ENCODE measurements around the gene WDR36. TPM values are rescaled to one million over a fixed set of nuclear protein-coding genes. Genes with fewer than 3 reads are reported as not detected.

Gene WDR36
- 10 to 100 TPM; 22.0 to 22.4 TPM for total RNA-seq
- 13.6 TPM for polyA plus RNA-seq (2013, experiment 1 of 2)
- 14.1 TPM for polyA plus RNA-seq (2013, experiment 2 of 2)
- total RNA-seq, result 54.3 to 469 (median 117) reads per million in 172 experiments

DNA sequence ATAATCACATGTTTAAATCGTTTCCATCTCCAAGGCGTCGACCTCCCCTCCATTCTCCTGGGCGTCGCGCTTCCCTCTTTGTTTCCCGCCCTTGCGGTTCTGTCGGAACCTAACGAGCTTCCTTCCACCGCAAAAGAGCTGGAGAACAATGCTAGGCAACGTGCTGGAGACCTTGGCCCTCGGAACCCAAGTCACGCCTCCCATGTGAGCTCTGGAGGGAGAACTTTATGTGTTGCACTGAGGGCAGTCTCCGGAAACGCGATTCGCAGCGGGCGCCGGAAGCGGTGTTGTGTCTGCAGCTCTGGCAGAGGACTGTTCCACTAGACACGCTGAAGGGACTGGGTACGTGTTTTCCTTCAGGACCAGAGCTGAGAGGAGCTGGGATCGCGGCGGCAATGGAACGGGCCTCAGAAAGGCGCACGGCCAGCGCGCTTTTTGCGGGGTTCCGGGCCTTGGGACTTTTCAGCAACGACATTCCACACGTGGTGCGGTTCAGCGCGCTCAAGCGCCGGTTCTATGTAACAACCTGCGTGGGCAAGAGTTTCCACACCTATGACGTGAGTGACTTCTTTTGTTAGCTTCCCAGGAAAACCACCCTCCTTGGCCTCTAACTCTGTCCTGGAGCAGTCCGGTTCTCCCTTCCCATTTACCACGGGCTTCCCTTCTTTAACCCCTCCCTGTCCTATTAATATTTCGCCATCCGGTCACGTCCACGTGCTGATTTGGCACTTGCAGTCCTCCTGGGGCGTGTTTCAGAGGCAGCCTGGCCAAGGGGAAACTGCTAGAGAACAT lies at the start of gene WDR36:
Gene WDR36, plus strand, starts transcription at position 287 of the 792 bp plus-strand sequence. Its CDS starts 109 bp downstream, at position 396.
- CTCF ChIA-PET, result interaction anchor here (1.0 kb wide), 1 partner anchor 351 kb away, joined by 4 read pairs; no protein-coding TSS in a partner anchor
- TF ChIP-seq, protein P1, sequence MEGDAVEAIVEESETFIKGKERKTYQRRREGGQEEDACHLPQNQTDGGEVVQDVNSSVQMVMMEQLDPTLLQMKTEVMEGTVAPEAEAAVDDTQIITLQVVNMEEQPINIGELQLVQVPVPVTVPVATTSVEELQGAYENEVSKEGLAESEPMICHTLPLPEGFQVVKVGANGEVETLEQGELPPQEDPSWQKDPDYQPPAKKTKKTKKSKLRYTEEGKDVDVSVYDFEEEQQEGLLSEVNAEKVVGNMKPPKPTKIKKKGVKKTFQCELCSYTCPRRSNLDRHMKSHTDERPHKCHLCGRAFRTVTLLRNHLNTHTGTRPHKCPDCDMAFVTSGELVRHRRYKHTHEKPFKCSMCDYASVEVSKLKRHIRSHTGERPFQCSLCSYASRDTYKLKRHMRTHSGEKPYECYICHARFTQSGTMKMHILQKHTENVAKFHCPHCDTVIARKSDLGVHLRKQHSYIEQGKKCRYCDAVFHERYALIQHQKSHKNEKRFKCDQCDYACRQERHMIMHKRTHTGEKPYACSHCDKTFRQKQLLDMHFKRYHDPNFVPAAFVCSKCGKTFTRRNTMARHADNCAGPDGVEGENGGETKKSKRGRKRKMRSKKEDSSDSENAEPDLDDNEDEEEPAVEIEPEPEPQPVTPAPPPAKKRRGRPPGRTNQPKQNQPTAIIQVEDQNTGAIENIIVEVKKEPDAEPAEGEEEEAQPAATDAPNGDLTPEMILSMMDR (IDR thresholded peaks at IDR 0.05), result no peak
- Histone ChIP-seq H3K27ac (ENCODE audit: low read depth in 1 of 2, low read length in 2 of 2) (peak within 1 kb of the TSS; percentile 68 to 85), H3K4me3 (ENCODE audit: low read length) (peak within 1 kb of the TSS; percentile 89), H3K27me3 (ENCODE audit: control insufficient read depth in 1 of 2, insufficient read depth in 2 of 2, low read length in 2 of 2) (no peaks in the 10 kb centered on the region), H3K9me3 (ENCODE audit: control insufficient read depth in 1 of 2, insufficient read depth in 1 of 2, low read length in 2 of 2) (no peaks in the 10 kb centered on the region), H3K36me3 (ENCODE audit: insufficient read depth, low read length) (peaks cover 16% of the 10 kb centered on the region), H3K4me1 (ENCODE audit: insufficient read depth, low read length) (peaks cover 9% of the 10 kb centered on the region)
- peak; percentile 93 for ATAC-seq (ENCODE audit: poor library complexity)
- H3K36me3 Mint-ChIP-seq (ENCODE audit: low read depth), result peaks cover 51% of the 10 kb centered on the region
- DNase-seq, result peak; percentile 78 to 93 (median 86)
- peaks cover 9% of the 10 kb centered on the region for H3K27me3 Mint-ChIP-seq
- H3K27ac Mint-ChIP-seq, result peak within 1 kb of the TSS; percentile 94
- peaks cover 2% of the 10 kb centered on the region for H3K9me3 Mint-ChIP-seq
- H3K4me1 Mint-ChIP-seq (ENCODE audit: low read depth), result peaks cover 41% of the 10 kb centered on the region
- intact Hi-C loops (cut with DNase I, micrococcal nuclease), result loop anchor here (2.0 to 10.0 kb wide), 6 partner anchors 133 to 1677 kb away; partner anchors contain the start of genes CAMK4 (in 1 of the 2) and SLC25A46 (in 1 of the 2)
- H3K4me3 Mint-ChIP-seq, result peak within 1 kb of the TSS; percentile 90
- POLR2A ChIA-PET, result interaction anchor here (0.6 to 1.5 kb wide), 7 partner anchors 12 to 1068 kb away, joined by 3 to 9 read pairs (median 7); partner anchors contain the start of genes CAMK4 and SLC25A46

DNA sequence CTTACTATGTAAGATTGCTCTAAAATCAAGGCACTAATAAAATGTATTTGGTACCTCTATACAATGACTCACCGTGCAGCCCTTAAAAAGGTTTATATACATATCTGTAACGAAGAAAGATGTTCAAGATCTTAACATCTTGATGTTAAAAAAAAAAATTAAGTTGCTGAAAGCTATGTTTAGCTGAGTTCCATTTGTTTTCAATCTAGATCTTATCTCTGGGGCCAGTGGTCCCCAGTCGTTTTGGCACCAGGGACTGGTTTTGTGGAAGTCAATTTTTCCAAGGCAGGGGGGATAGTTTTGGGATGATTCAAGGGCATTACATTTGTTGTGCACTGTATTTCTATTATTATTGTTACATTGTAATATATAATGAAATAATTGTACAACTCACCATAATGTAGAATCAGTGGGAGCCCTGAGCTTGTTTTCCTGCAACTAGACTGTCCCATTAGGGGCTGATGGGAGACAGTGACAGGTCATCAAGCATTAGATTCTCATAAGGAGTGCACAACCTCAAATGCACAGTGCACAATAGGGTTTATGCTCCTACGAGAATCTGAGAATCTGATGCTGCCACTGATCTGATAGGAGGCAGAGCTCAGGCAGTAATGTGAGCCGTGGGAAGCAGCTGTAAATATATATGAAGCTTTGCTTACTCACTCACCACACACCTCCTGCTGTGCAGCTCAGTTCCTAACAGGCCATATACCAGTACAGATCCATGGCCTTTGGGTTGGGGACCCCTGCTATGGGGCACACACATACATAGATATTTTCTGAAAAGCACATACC lies 48.2 kb upstream of the WDR36 start:
- no peak overlapping the region for H3K27ac Mint-ChIP-seq
- TF ChIP-seq, protein P1 (IDR thresholded peaks at IDR 0.05), result no peak
- DNase-seq, result no peak

DNA sequence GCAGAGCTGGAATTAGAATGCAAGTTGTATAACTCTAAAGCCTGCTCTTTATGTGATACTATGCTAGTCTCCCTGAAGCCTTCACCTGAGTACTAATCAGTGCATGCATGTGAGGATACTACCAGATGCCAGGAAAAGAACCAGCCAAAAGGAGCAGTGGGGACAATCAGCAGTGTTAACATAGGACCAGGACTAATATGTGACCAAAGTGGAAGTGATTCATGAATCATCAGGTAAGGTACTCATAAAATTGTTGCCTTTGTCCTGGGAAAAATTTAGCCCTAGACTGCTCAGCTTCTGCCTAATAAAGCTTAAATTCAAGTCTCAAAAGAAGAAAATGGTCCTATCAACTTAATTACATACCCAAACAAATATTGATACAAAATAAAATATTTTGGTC lies 34.1 kb upstream of the WDR36 start:
- no peak overlapping the region for H3K4me3 ChIP-seq (ENCODE audit: low read length)
- H3K27me3 ChIP-seq (ENCODE audit: control insufficient read depth in 1 of 2, insufficient read depth in 2 of 2, low read length in 2 of 2), result peaks cover 8 to 18% of the 10 kb centered on the region in 2 experiments
- no peaks in the 10 kb centered on the region for H3K9me3 ChIP-seq (ENCODE audit: control insufficient read depth in 1 of 2, insufficient read depth in 1 of 2, low read length in 2 of 2)
- Mint-ChIP-seq H3K4me1 (ENCODE audit: low read depth) (no peaks in the 10 kb centered on the region), H3K27ac (no peak overlapping the region), H3K9me3 (peaks cover 8% of the 10 kb centered on the region), H3K27me3 (peaks cover 72% of the 10 kb centered on the region), H3K4me3 (no peak overlapping the region), H3K36me3 (ENCODE audit: low read depth) (no peaks in the 10 kb centered on the region)
- H3K4me1 ChIP-seq (ENCODE audit: insufficient read depth, low read length), result no peaks in the 10 kb centered on the region
- no peaks in the 10 kb centered on the region for H3K36me3 ChIP-seq (ENCODE audit: insufficient read depth, low read length)
- DNase-seq, result no peak
- intact Hi-C loops (cut with DNase I, micrococcal nuclease), result no loop called here
- ChIA-PET CTCF (no interaction called here), POLR2A (no interaction called here)
- H3K27ac ChIP-seq (ENCODE audit: low read depth in 1 of 2, low read length in 2 of 2), result no peak overlapping the region
- TF ChIP-seq, protein P1 (IDR thresholded peaks at IDR 0.05), result no peak
- ATAC-seq (ENCODE audit: poor library complexity), result no peak

More for the DNA sequence above, 48.2 kb upstream of the WDR36 start:
- intact Hi-C loops (cut with DNase I, micrococcal nuclease), result no loop called here
- H3K27me3 ChIP-seq (ENCODE audit: control insufficient read depth in 1 of 2, insufficient read depth in 2 of 2, low read length in 2 of 2), result peaks cover 0 to 6% of the 10 kb centered on the region in 2 experiments
- peaks cover 3% of the 10 kb centered on the region for H3K9me3 Mint-ChIP-seq
- H3K36me3 Mint-ChIP-seq (ENCODE audit: low read depth), result no peaks in the 10 kb centered on the region
- ATAC-seq (ENCODE audit: poor library complexity), result no peak
- no peak overlapping the region for H3K4me3 ChIP-seq (ENCODE audit: low read length)
- H3K27me3 Mint-ChIP-seq, result peaks cover 20% of the 10 kb centered on the region
- peaks cover 0 to 4% of the 10 kb centered on the region in 2 experiments for H3K9me3 ChIP-seq (ENCODE audit: control insufficient read depth in 1 of 2, insufficient read depth in 1 of 2, low read length in 2 of 2)
- no peaks in the 10 kb centered on the region for H3K36me3 ChIP-seq (ENCODE audit: insufficient read depth, low read length)
- H3K4me1 Mint-ChIP-seq (ENCODE audit: low read depth), result no peaks in the 10 kb centered on the region
- CTCF ChIA-PET, result interaction anchor here (1.2 kb wide), 1 partner anchor 9 kb away, joined by 4 read pairs; no protein-coding TSS in a partner anchor
- no peak overlapping the region for H3K4me3 Mint-ChIP-seq
- H3K27ac ChIP-seq (ENCODE audit: low read depth in 1 of 2, low read length in 2 of 2), result no peak overlapping the region
- POLR2A ChIA-PET, result no interaction called here
- H3K4me1 ChIP-seq (ENCODE audit: insufficient read depth, low read length), result no peaks in the 10 kb centered on the region
